Coronary artery (tissue), 2 donors: ENCODE measurements around the gene AMER2.

Experiments
- DNase-seq: peaks from one replicate; pipeline ENCODE4 v3.0.0-alpha.2; 2017; ENCODE audit warnings: low spot score
- H3K27ac ChIP-seq, 2 donors: fragments of 200-600 bp; sonication (generic); one replicate each; pipeline ENCODE4 v1.5.1; 2016 to 2019
- H3K4me3 ChIP-seq: fragments of 200-600 bp; sonication (generic); 2 replicates; pipeline ENCODE4 v1.5.1; 2016; ENCODE audit warnings: mild to moderate bottlenecking, moderate library complexity
- TF ChIP-seq, protein P1 (sequence below): fragments of 200-600 bp; sonication (generic); IDR thresholded peaks from one replicate; pipeline ENCODE4 v1.5.1; 2019; ENCODE audit warnings: antibody characterized with exemption

Gene AMER2

DNA sequence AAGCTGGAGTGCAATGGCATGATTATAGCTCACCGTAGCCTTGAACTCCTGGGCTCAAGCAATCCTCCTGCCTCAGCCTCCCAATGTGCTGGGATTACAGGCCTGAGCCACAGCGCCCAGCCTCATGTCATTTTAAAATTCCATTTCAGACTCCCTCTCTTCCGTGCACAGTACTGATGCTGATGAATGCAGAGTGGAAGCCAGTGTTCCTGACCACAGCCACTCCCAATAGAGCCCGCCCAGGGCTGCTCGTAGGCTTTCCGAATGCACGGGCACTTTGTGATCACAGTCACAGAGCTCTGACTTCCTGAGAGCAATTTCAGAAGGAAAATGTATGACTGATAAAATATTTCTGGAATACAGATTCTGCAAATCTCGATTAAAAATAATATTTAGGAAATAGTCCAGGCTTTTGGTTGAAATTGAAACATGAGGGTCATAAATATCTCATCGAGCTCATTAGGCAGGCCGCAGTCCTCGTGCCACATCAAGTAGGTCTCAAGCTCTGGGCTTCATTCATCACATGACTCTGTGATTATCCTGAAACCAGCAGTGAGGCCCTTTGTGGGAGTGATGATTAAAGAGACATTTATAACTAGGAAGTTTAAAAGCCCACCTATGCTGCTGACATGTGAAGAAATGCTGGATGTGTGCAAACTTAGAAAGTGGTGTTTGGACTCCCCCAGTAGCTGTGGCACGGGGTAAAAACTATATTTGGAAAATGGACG, 38.9 kb upstream of the AMER2 start:
- Histone ChIP-seq H3K27ac (no peak overlapping the region), H3K4me3 (no peak overlapping the region)
- TF ChIP-seq, protein P1, sequence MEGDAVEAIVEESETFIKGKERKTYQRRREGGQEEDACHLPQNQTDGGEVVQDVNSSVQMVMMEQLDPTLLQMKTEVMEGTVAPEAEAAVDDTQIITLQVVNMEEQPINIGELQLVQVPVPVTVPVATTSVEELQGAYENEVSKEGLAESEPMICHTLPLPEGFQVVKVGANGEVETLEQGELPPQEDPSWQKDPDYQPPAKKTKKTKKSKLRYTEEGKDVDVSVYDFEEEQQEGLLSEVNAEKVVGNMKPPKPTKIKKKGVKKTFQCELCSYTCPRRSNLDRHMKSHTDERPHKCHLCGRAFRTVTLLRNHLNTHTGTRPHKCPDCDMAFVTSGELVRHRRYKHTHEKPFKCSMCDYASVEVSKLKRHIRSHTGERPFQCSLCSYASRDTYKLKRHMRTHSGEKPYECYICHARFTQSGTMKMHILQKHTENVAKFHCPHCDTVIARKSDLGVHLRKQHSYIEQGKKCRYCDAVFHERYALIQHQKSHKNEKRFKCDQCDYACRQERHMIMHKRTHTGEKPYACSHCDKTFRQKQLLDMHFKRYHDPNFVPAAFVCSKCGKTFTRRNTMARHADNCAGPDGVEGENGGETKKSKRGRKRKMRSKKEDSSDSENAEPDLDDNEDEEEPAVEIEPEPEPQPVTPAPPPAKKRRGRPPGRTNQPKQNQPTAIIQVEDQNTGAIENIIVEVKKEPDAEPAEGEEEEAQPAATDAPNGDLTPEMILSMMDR = no peak
- no peak for DNase-seq

DNA sequence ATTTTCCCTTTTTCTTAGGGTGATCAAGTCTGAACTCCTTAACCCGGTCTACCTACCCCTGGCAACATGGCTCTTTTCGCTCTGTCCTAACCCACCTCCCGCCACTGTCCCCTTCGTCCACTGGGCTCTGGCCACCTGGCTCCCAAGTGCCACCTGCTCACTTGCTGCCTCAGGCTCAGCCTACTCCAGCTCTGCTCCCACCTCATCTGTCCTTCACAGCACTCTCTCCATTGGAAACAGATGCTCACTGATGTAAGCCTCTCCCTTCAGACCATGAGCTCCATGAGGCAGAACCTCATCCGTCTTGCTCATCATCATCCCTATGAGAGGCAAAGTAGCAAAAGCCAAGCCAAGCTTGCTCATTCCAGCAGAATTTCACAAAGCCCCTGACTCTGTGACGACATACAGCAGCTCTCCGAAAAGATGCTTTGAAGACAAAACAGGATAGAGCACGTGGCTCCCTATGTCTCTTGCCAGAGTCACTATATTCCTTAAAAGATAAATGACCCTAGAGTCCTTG, 35.3 kb upstream of the AMER2 start:
- DNase-seq = no peak
- no peak overlapping the region for H3K27ac ChIP-seq
- no peak overlapping the region for H3K4me3 ChIP-seq
- TF ChIP-seq, protein P1 = no peak

DNA sequence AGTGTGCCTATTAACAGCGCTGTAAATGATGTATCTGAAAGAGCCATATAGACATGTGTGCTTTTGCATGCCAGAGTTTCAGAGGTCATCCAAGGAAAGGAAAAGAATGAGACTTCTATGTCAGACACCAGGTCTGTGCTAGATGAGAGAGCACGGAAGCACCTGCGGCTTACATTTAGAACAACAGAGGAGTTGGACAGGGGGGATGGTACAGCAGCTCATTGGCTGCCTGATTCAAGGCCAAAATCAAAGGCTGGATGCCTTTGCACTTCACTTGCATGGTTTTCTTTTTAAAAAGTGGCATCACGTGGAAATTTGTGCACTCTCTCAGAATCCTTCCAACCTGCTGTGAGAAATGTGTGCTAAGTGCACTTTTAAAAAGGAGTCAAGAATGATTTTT, 32.8 kb upstream of the AMER2 start:
- H3K4me3 ChIP-seq = no peak overlapping the region
- TF ChIP-seq, protein P1 = no peak
- H3K27ac ChIP-seq = no peak overlapping the region
- no peak for DNase-seq

DNA sequence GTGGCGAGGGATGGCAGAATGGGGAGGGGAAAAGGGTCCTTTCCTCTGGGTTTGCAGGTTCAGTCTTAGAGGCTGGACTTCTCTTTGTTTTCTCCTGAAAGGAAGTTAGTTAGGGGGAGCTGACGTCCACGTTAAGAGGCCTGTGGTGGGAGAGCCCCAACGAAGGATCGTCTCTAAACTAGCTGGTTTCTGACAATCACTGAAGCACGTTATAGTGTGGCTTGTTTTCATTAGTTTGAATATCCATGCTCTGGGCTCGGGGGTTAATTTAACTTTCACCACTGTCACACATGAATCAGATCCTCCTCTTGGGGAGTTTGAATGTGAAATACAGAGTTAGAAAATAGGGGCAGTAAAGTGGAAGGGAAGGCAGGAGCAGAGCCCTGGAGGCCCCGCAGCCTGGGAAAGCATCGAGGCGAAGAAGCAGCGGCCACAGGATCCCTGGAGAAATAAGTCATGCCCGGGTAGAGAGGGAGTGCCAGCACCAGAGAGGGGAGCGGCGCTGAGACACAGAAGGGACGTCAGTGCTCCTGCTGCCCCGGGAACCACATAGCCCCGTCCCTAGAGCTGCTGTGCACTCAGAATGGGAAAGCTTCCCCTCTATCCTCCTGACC, 31.1 kb upstream of the AMER2 start:
- TF ChIP-seq, protein P1 = no peak
- Histone ChIP-seq H3K4me3 (no peak overlapping the region), H3K27ac (no peak overlapping the region)
- DNase-seq = no peak

DNA sequence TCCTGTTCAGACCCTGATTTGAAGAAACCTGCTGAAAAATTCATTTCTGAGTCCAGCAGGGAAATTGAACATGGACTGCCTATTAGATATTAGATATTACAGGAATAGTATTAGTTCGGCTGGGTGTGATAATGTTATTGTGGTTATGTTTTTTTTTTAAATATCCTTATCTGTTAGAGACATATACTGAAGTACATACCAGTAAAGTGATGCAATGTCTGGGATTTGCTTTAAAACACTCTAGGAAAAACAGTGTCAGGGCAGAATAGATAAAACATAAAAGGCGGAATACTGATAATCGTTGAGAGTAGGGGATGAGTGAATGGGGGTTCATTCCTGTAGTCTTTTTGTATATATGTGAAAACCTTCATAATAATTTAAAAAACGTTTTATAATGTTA, 28.7 kb upstream of the AMER2 start:
- DNase-seq = no peak
- Histone ChIP-seq H3K27ac (no peak overlapping the region), H3K4me3 (no peak overlapping the region)
- TF ChIP-seq, protein P1 = no peak

DNA sequence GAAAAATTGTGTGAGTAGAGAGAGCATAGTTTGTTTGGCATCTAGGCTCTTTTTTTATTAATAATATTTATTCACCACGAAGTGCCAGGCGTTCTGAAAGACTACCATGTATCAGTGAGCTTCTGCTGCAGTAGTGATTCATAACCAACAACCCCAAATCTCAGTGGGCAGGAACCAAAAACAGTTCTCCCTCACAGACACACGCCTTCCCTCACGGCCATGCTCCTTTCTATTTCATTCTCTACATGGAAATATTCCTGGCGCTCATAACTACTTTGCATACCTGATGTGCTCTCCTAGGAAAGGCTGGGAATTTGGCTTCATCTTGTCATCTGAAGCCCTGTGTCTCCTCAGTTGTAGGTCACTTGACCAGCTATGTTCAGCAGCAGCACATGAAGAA, 26.6 kb upstream of the AMER2 start:
- no peak for DNase-seq
- Histone ChIP-seq H3K4me3 (no peak overlapping the region), H3K27ac (no peak overlapping the region)
- TF ChIP-seq, protein P1 = no peak

DNA sequence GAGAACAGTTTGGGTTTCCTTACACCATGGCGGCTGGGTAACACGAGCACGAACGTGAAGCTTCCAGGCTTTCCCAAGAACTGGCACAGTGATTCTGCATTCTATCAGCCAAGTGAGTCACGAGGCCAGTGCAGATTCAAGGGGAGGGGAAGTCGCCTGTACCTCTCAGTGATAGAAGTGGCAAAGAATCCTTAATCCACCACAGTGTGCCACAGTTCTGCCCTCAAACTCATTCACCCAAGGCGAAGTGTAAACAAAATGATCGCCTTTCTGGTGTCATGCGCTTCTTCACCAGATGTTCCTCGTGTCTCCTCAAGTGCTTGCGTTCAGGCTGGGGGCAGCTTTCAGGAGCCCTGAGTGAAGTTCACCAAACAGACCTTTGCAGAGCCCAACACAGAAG, 24.9 kb upstream of the AMER2 start:
- Histone ChIP-seq H3K4me3 (no peak overlapping the region), H3K27ac (no peak overlapping the region)
- TF ChIP-seq, protein P1 = no peak
- DNase-seq = no peak
